ENCODE results near the gene NELL1.

GRCh38 chr11:20739577-20739976, 70.2 kb downstream of the NELL1 start:
- no peak for TF ChIP-seq CSDC2 (CRISPR knock-in tag; IDR thresholded peaks at IDR 0.05)
- TF ChIP-seq SNAI2 (CRISPR knock-in tag; IDR thresholded peaks at IDR 0.05), result no peak

Measured in SK-N-SH treated with all-trans-retinoic acid at 6 μM for 48 hours (cell line).